Calu3 (cell line): ENCODE measurements around the gene GPER1. TPM values are rescaled to one million over a fixed set of nuclear protein-coding genes. Genes with fewer than 3 reads are reported as not detected.

Experiments
- BruUV-seq: library from RNA; stranded (reverse); fragments of 400-500 nt; replicated peaks from 2 replicates; lab custom pipeline; 2021; lab: Mats Ljungman, UMichigan
- CTCF ChIA-PET: fragments of 300-600 bp; sonication (Branson Sonifier 250); formaldehyde crosslinking; loops from one replicate; lab custom pipeline; 2022; ENCODE audit warnings: antibody characterized with exemption; lab: Charles Lee
- DNase-seq: peaks from one replicate; pipeline ENCODE4 v3.0.0; 2022
- H3K27ac Mint-ChIP-seq: one replicate; pipeline ENCODE4 v1.8.0; 2022; ENCODE audit warnings: mixed read lengths; ENCODE audit not compliant: unreplicated experiment
- H3K27me3 Mint-ChIP-seq: one replicate; pipeline ENCODE4 v1.8.0; 2022; ENCODE audit warnings: mixed read lengths; ENCODE audit not compliant: unreplicated experiment
- H3K36me3 Mint-ChIP-seq: one replicate; pipeline ENCODE4 v1.8.0; 2022; ENCODE audit warnings: mild to moderate bottlenecking, moderate library complexity, mixed read lengths; ENCODE audit not compliant: insufficient read depth, unreplicated experiment
- H3K4me1 Mint-ChIP-seq: one replicate; pipeline ENCODE4 v1.8.0; 2022; ENCODE audit warnings: mild to moderate bottlenecking, low read depth, mixed read lengths; ENCODE audit not compliant: unreplicated experiment
- H3K4me3 Mint-ChIP-seq: one replicate; pipeline ENCODE4 v1.8.0; 2022; ENCODE audit warnings: mild to moderate bottlenecking, low read depth, moderate library complexity, mixed read lengths; ENCODE audit not compliant: unreplicated experiment
- H3K9me3 Mint-ChIP-seq: one replicate; pipeline ENCODE4 v1.8.0; 2022; ENCODE audit warnings: low read depth, mixed read lengths; ENCODE audit not compliant: unreplicated experiment
- CTCF ChIP-seq: fragments of 200-600 bp; IDR thresholded peaks from one replicate; pipeline ENCODE4 v1.8.0; 2022; ENCODE audit warnings: antibody characterized with exemption; ENCODE audit not compliant: unreplicated experiment
- intact Hi-C: fragments of 100-400 bp; cut with micrococcal nuclease; formaldehyde crosslinking; loops from one replicate; pipeline ENCODE4 v1.10.0; 2022; ENCODE audit not compliant: unreplicated experiment
- total RNA-seq: library from RNA; stranded (reverse); gene quantifications from 2 replicates; pipeline ENCODE4 v1.2.3, GENCODE V29; 2022

Gene GPER1
- total RNA-seq, 1 experiment from 2014 or later: 0.26 TPM

- H3K4me3 Mint-ChIP-seq: no peak overlapping the region
- H3K27ac Mint-ChIP-seq: no peak overlapping the region
- H3K4me1 Mint-ChIP-seq: peaks cover 30% of the 10 kb centered on the region
- peaks cover 7% of the 10 kb centered on the region for H3K36me3 Mint-ChIP-seq
- BruUV-seq: no TSS peak
- H3K9me3 Mint-ChIP-seq: no peaks in the 10 kb centered on the region
- intact Hi-C loops: no loop called here
- CTCF ChIA-PET: interaction anchor here (1.0 kb wide), 1 partner anchor 19 kb away, joined by 3 read pairs; no protein-coding TSS in a partner anchor
- no peak for TF ChIP-seq CTCF
- DNase-seq: no peak
- no peaks in the 10 kb centered on the region for H3K27me3 Mint-ChIP-seq
Measured at GRCh38 chr7:1049801-1050200, 38.1 kb upstream of the GPER1 start.

- no peak for TF ChIP-seq CTCF
- CTCF ChIA-PET: interaction anchor here (1.0 to 3.6 kb wide), 2 partner anchors 15 to 19 kb away, joined by 3 to 15 read pairs; no protein-coding TSS in a partner anchor
- Mint-ChIP-seq H3K27me3 (no peaks in the 10 kb centered on the region), H3K9me3 (no peaks in the 10 kb centered on the region), H3K27ac (no peak overlapping the region), H3K4me1 (peaks cover 25% of the 10 kb centered on the region), H3K36me3 (peaks cover under 1% of the 10 kb centered on the region), H3K4me3 (no peak overlapping the region)
- no TSS peak for BruUV-seq
- DNase-seq: no peak
- intact Hi-C loops: no loop called here
Measured at GRCh38 chr7:1050254-1050906, 37.5 kb upstream of the GPER1 start.

GRCh38 chr7:1050956-1051690 lies 36.8 kb upstream of the GPER1 start:
- no peaks in the 10 kb centered on the region for H3K36me3 Mint-ChIP-seq
- no peak for DNase-seq
- CTCF ChIA-PET: interaction anchor here (1.0 to 3.6 kb wide), 2 partner anchors 14 to 18 kb away, joined by 3 to 15 read pairs; no protein-coding TSS in a partner anchor
- no peak overlapping the region for H3K27ac Mint-ChIP-seq
- H3K4me1 Mint-ChIP-seq: peaks cover 17% of the 10 kb centered on the region
- intact Hi-C loops: no loop called here
- H3K9me3 Mint-ChIP-seq: no peaks in the 10 kb centered on the region
- no peaks in the 10 kb centered on the region for H3K27me3 Mint-ChIP-seq
- H3K4me3 Mint-ChIP-seq: no peak overlapping the region
- BruUV-seq: no TSS peak
- no peak for TF ChIP-seq CTCF

- Mint-ChIP-seq H3K4me1 (peaks cover 6% of the 10 kb centered on the region), H3K4me3 (no peak overlapping the region), H3K27me3 (no peaks in the 10 kb centered on the region), H3K9me3 (no peaks in the 10 kb centered on the region), H3K36me3 (no peaks in the 10 kb centered on the region), H3K27ac (no peak overlapping the region)
- no TSS peak for BruUV-seq
- intact Hi-C loops: no loop called here
- no peak for TF ChIP-seq CTCF
- CTCF ChIA-PET: interaction anchor here (0.8 to 3.6 kb wide), 2 partner anchors 8 to 13 kb away, joined by 4 to 15 read pairs; partner anchors contain the start of gene GPR146
- DNase-seq: no peak
Measured at GRCh38 chr7:1052031-1052818, 35.7 kb upstream of the GPER1 start.
